Activated T-helper 17 cell treated with anti-CD3 and anti-CD28 coated beads, Interleukin-2, amount 50 U/mL, for 72 hours (primary cell): ENCODE measurements around the gene RBM45. TPM values are rescaled to one million over a fixed set of nuclear protein-coding genes. Genes with fewer than 3 reads are reported as not detected.
"Not testable (repeated sequence)": the region's sequence is repeated elsewhere in the genome, so short reads cannot be mapped to it uniquely, and the experiment has no call there.

Experiments
- ATAC-seq: fragments of 150-1000 bp; cut with Tn5 transposase; replicated peaks from 2 replicates; pipeline ENCODE4 v1.10.0; 2021; ENCODE audit warnings: mild to moderate bottlenecking, moderate library complexity
- H3K27ac Mint-ChIP-seq: one replicate; pipeline ENCODE4 v1.8.0; 2022; ENCODE audit warnings: mixed read lengths
- H3K27me3 Mint-ChIP-seq: one replicate; pipeline ENCODE4 v1.8.0; 2022; ENCODE audit warnings: mixed read lengths
- H3K36me3 Mint-ChIP-seq: one replicate; pipeline ENCODE4 v1.8.0; 2022; ENCODE audit warnings: low read depth, mild to moderate bottlenecking, mixed read lengths
- H3K4me1 Mint-ChIP-seq: one replicate; pipeline ENCODE4 v1.8.0; 2022; ENCODE audit warnings: mixed read lengths
- H3K4me3 Mint-ChIP-seq: one replicate; pipeline ENCODE4 v1.8.0; 2022; ENCODE audit warnings: mild to moderate bottlenecking, mixed read lengths
- H3K9me3 Mint-ChIP-seq: one replicate; pipeline ENCODE4 v1.8.0; 2022; ENCODE audit warnings: mixed read lengths
- total RNA-seq, 2 donors: library from RNA; stranded (reverse); gene quantifications; one replicate each; pipeline ENCODE4 v1.2.3, GENCODE V29; 2022

Gene RBM45
- total RNA-seq, 2 donors from 2014 or later = 5.7 to 13.4 TPM

GRCh38 chr2:178123163-178123562 is 10.9 kb downstream of the RBM45 start:
- no peak for ATAC-seq
- no peaks in the 10 kb centered on the region for H3K27me3 Mint-ChIP-seq
- no peak overlapping the region for H3K4me3 Mint-ChIP-seq
- H3K4me1 Mint-ChIP-seq = no peaks in the 10 kb centered on the region
- no peaks in the 10 kb centered on the region for H3K9me3 Mint-ChIP-seq
- peaks cover 91% of the 10 kb centered on the region for H3K36me3 Mint-ChIP-seq
- H3K27ac Mint-ChIP-seq = no peak overlapping the region

GRCh38 chr2:178125125-178125524 is 12.9 kb downstream of the RBM45 start:
- no peaks in the 10 kb centered on the region for H3K9me3 Mint-ChIP-seq
- no peaks in the 10 kb centered on the region for H3K27me3 Mint-ChIP-seq
- no peak overlapping the region for H3K4me3 Mint-ChIP-seq
- ATAC-seq = no peak
- peaks cover 90% of the 10 kb centered on the region for H3K36me3 Mint-ChIP-seq
- no peaks in the 10 kb centered on the region for H3K4me1 Mint-ChIP-seq
- peak overlapping the region; percentile 7 for H3K27ac Mint-ChIP-seq

GRCh38 chr2:178125862-178126261 is 13.6 kb downstream of the RBM45 start:
- H3K4me3 Mint-ChIP-seq = no peak overlapping the region
- no peak for ATAC-seq
- H3K4me1 Mint-ChIP-seq = no peaks in the 10 kb centered on the region
- no peaks in the 10 kb centered on the region for H3K9me3 Mint-ChIP-seq
- H3K36me3 Mint-ChIP-seq = peaks cover 91% of the 10 kb centered on the region
- H3K27ac Mint-ChIP-seq = peak overlapping the region; percentile 7
- no peaks in the 10 kb centered on the region for H3K27me3 Mint-ChIP-seq

GRCh38 chr2:178128836-178129630 is 16.8 kb downstream of the RBM45 start:
- Mint-ChIP-seq H3K4me3 (no peak overlapping the region), H3K9me3 (no peaks in the 10 kb centered on the region), H3K27me3 (no peaks in the 10 kb centered on the region), H3K4me1 (no peaks in the 10 kb centered on the region), H3K27ac (no peak overlapping the region), H3K36me3 (peaks cover 70% of the 10 kb centered on the region)
- ATAC-seq = no peak

GRCh38 chr2:178136321-178137025 is 24.2 kb downstream of the RBM45 start:
- Mint-ChIP-seq H3K27ac (no peak overlapping the region), H3K4me3 (no peak overlapping the region), H3K4me1 (no peaks in the 10 kb centered on the region), H3K27me3 (no peaks in the 10 kb centered on the region), H3K36me3 (peaks cover 16% of the 10 kb centered on the region), H3K9me3 (no peaks in the 10 kb centered on the region)
- no peak for ATAC-seq

- H3K4me1 Mint-ChIP-seq = no peaks in the 10 kb centered on the region
- H3K27ac Mint-ChIP-seq = no peak overlapping the region
- H3K36me3 Mint-ChIP-seq = no peaks in the 10 kb centered on the region
- peaks cover 11% of the 10 kb centered on the region for H3K27me3 Mint-ChIP-seq
- no peaks in the 10 kb centered on the region for H3K9me3 Mint-ChIP-seq
- no peak overlapping the region for H3K4me3 Mint-ChIP-seq
- no peak for ATAC-seq
Measured at GRCh38 chr2:178142274-178143065, 30.2 kb downstream of the RBM45 start.

GRCh38 chr2:178143481-178143880 is 31.2 kb downstream of the RBM45 start:
- Mint-ChIP-seq H3K4me3 (no peak overlapping the region), H3K4me1 (no peaks in the 10 kb centered on the region), H3K27ac (no peak overlapping the region), H3K9me3 (no peaks in the 10 kb centered on the region), H3K27me3 (peaks cover 11% of the 10 kb centered on the region), H3K36me3 (no peaks in the 10 kb centered on the region)
- no peak for ATAC-seq

- H3K27me3 Mint-ChIP-seq = peaks cover 20% of the 10 kb centered on the region
Measured at GRCh38 chr2:178152033-178152432, 39.8 kb downstream of the RBM45 start.

GRCh38 chr2:178152542-178152941 is 40.3 kb downstream of the RBM45 start:
- Mint-ChIP-seq H3K27me3 (peaks cover 20% of the 10 kb centered on the region), H3K4me1 (no peaks in the 10 kb centered on the region), H3K27ac (no peak overlapping the region), H3K9me3 (peaks cover 8% of the 10 kb centered on the region), H3K36me3 (no peaks in the 10 kb centered on the region), H3K4me3 (no peak overlapping the region)
- ATAC-seq = no peak

More at GRCh38 chr2:178152033-178152432, 39.8 kb downstream of the RBM45 start:
- H3K36me3 Mint-ChIP-seq = no peaks in the 10 kb centered on the region
- H3K4me1 Mint-ChIP-seq = no peaks in the 10 kb centered on the region
- H3K27ac Mint-ChIP-seq = no peak overlapping the region
- H3K9me3 Mint-ChIP-seq = peaks cover 8% of the 10 kb centered on the region
- no peak overlapping the region for H3K4me3 Mint-ChIP-seq
- ATAC-seq = no peak

GRCh38 chr2:178152977-178153376 is 40.7 kb downstream of the RBM45 start:
- Mint-ChIP-seq H3K9me3 (peaks cover 8% of the 10 kb centered on the region), H3K4me3 (no peak overlapping the region), H3K27me3 (peaks cover 20% of the 10 kb centered on the region), H3K4me1 (no peaks in the 10 kb centered on the region), H3K27ac (no peak overlapping the region), H3K36me3 (no peaks in the 10 kb centered on the region)
- ATAC-seq = no peak

GRCh38 chr2:178153878-178154277 is 41.6 kb downstream of the RBM45 start:
- H3K36me3 Mint-ChIP-seq, H3K4me3 Mint-ChIP-seq, H3K9me3 Mint-ChIP-seq: not testable (repeated sequence)

GRCh38 chr2:178155524-178155923 is 43.3 kb downstream of the RBM45 start:
- H3K36me3 Mint-ChIP-seq = no peaks in the 10 kb centered on the region
- no peak overlapping the region for H3K27ac Mint-ChIP-seq
- no peaks in the 10 kb centered on the region for H3K4me1 Mint-ChIP-seq
- no peak for ATAC-seq
- H3K9me3 Mint-ChIP-seq = peaks cover 8% of the 10 kb centered on the region
- H3K4me3 Mint-ChIP-seq = no peak overlapping the region
- H3K27me3 Mint-ChIP-seq = peaks cover 15% of the 10 kb centered on the region

More at GRCh38 chr2:178153878-178154277, 41.6 kb downstream of the RBM45 start:
- H3K27ac Mint-ChIP-seq, ATAC-seq, H3K4me1 Mint-ChIP-seq: not testable (repeated sequence)
- H3K27me3 Mint-ChIP-seq = peaks cover 19% of the 10 kb centered on the region

GRCh38 chr2:178157574-178157973 is 45.3 kb downstream of the RBM45 start:
- peaks cover 8% of the 10 kb centered on the region for H3K9me3 Mint-ChIP-seq
- ATAC-seq = no peak

GRCh38 chr2:178159966-178160365 is 47.7 kb downstream of the RBM45 start:
- H3K27me3 Mint-ChIP-seq = peaks cover 23% of the 10 kb centered on the region

More at GRCh38 chr2:178157574-178157973, 45.3 kb downstream of the RBM45 start:
- Mint-ChIP-seq H3K27me3 (peaks cover 22% of the 10 kb centered on the region), H3K4me1 (no peaks in the 10 kb centered on the region), H3K27ac (no peak overlapping the region), H3K36me3 (no peaks in the 10 kb centered on the region), H3K4me3 (no peak overlapping the region)

More at GRCh38 chr2:178159966-178160365, 47.7 kb downstream of the RBM45 start:
- ATAC-seq = no peak
- no peaks in the 10 kb centered on the region for H3K36me3 Mint-ChIP-seq
- H3K4me1 Mint-ChIP-seq = peaks cover 4% of the 10 kb centered on the region
- H3K4me3 Mint-ChIP-seq = no peak overlapping the region
- peaks cover 8% of the 10 kb centered on the region for H3K9me3 Mint-ChIP-seq
- H3K27ac Mint-ChIP-seq = no peak overlapping the region
